HG03025 (cell line): Measurements from ENCODE around the gene HOXA6.

ENCODE experiments used
- ATAC-seq: cut with Tn5 transposase; IDR thresholded peaks from one replicate; pipeline ENCODE4 v1.9.1; 2021; ENCODE audit warnings: mild to moderate bottlenecking, moderate library complexity; ENCODE audit not compliant: unreplicated experiment, low FRiP score

The HOXA6 gene

GRCh38 chr7:27185013-27185853 is 37.7 kb upstream of the HOXA6 start, which contains the start of gene HOXA11:
Gene HOXA11 (minus strand): TSS chr7:27185232. CDS start chr7:27185144, 88 bp downstream.
- no peak for ATAC-seq

GRCh38 chr7:27184337-27185012 is 36.9 kb upstream of the HOXA6 start:
- ATAC-seq = no peak

GRCh38 chr7:27183682-27184336 is 36.2 kb upstream of the HOXA6 start:
- ATAC-seq = no peak

- ATAC-seq = no peak
Observed at GRCh38 chr7:27182861-27183681, 35.5 kb upstream of the HOXA6 start.

GRCh38 chr7:27182285-27182841 is 34.8 kb upstream of the HOXA6 start:
- ATAC-seq = no peak

GRCh38 chr7:27181795-27182275 is 34.3 kb upstream of the HOXA6 start:
- no peak for ATAC-seq

- ATAC-seq = no peak
Observed at GRCh38 chr7:27180431-27181420, 33.2 kb upstream of the HOXA6 start.

GRCh38 chr7:27179503-27180430 is 32.2 kb upstream of the HOXA6 start:
- no peak for ATAC-seq

GRCh38 chr7:27179030-27179429 is 31.5 kb upstream of the HOXA6 start:
- no peak for ATAC-seq

- no peak for ATAC-seq
Observed at GRCh38 chr7:27178366-27178765, 30.8 kb upstream of the HOXA6 start.

- ATAC-seq = no peak
Observed at GRCh38 chr7:27177795-27178320, 30.3 kb upstream of the HOXA6 start.

- no peak for ATAC-seq
Observed at GRCh38 chr7:27176962-27177794, 29.6 kb upstream of the HOXA6 start.

- no peak for ATAC-seq
Observed at GRCh38 chr7:27176524-27176845, 28.9 kb upstream of the HOXA6 start.

GRCh38 chr7:27175626-27176523 is 28.3 kb upstream of the HOXA6 start:
- no peak for ATAC-seq

GRCh38 chr7:27174874-27175625 is 27.5 kb upstream of the HOXA6 start:
- ATAC-seq = no peak
